Measurements from ENCODE around the gene EZH1. TPM values are rescaled to one million over a fixed set of nuclear protein-coding genes. Genes with fewer than 3 reads are reported as not detected.

The EZH1 gene
- total RNA-seq, 1 donor from 2014 or later: 20.0 TPM

Other genes with a start within 250 kb of the EZH1 start
- gene NAGLU, start 208.8 kb downstream of the EZH1 start, total RNA-seq: 88.8 and 103 TPM in 2 replicates
- gene HSD17B1, start 192.1 kb downstream of the EZH1 start, total RNA-seq: 0.44 and 1.1 TPM in 2 replicates
- 30.3 and 30.8 TPM in 2 replicates for gene COASY, start 182.9 kb downstream of the EZH1 start, total RNA-seq
- gene MLX, start 177.9 kb downstream of the EZH1 start, total RNA-seq: 27.1 and 30.0 TPM in 2 replicates
- 2.7 and 5.2 TPM in 2 replicates for gene PSMC3IP, start 167.3 kb downstream of the EZH1 start, total RNA-seq
- 47.4 and 52.6 TPM in 2 replicates for gene RETREG3, start 135.7 kb downstream of the EZH1 start, total RNA-seq
- 58.9 and 75.8 TPM in 2 replicates for gene TUBG1, start 135.4 kb downstream of the EZH1 start, total RNA-seq
- 18.7 and 20.8 TPM in 2 replicates for gene TUBG2, start 85.8 kb downstream of the EZH1 start, total RNA-seq
- gene PLEKHH3, start 68.0 kb downstream of the EZH1 start, total RNA-seq: 12.2 and 15.6 TPM in 2 replicates
- 0.34 and 1.4 TPM in 2 replicates for gene CCR10, start 63.2 kb downstream of the EZH1 start, total RNA-seq
- gene CNTNAP1, start 62.5 kb downstream of the EZH1 start, total RNA-seq: 17.6 and 17.9 TPM in 2 replicates
- gene RAMP2, start 16.2 kb upstream of the EZH1 start, total RNA-seq: 6.3 and 23.7 TPM in 2 replicates
- 67.1 and 82.4 TPM in 2 replicates for gene VPS25, start 28.4 kb upstream of the EZH1 start, total RNA-seq
- gene WNK4, start 35.6 kb upstream of the EZH1 start, total RNA-seq: 8.8 and 10.4 TPM in 2 replicates
- gene COA3, start 53.7 kb upstream of the EZH1 start, total RNA-seq: 48.7 and 65.7 TPM in 2 replicates
- gene CNTD1, start 53.8 kb upstream of the EZH1 start, total RNA-seq: 0.29 TPM in 1 of 2 replicates, not detected in the other
- 70.7 and 115 TPM in 2 replicates for gene BECN1, start 79.2 kb upstream of the EZH1 start, total RNA-seq
- 127 and 130 TPM in 2 replicates for gene PSME3, start 88.4 kb upstream of the EZH1 start, total RNA-seq
- 1.8 and 2.0 TPM in 2 replicates for gene AOC2, start 99.5 kb upstream of the EZH1 start, total RNA-seq
- 0.05 and 0.82 TPM in 2 replicates for gene AOC3, start 106.2 kb upstream of the EZH1 start, total RNA-seq
- not detected in 2 replicates for gene G6PC1, start 155.8 kb upstream of the EZH1 start, total RNA-seq
- 20.1 and 34.1 TPM in 2 replicates for gene AARSD1, start 219.4 kb upstream of the EZH1 start, total RNA-seq
- gene PTGES3L, start 235.0 kb upstream of the EZH1 start, total RNA-seq: 2.4 and 3.2 TPM in 2 replicates
- 8.3 and 13.5 TPM in 2 replicates for gene RUNDC1, start 235.5 kb upstream of the EZH1 start, total RNA-seq

Measured in glomerular endothelial cell (primary cell).